22Rv1 (cell line): ENCODE data around the gene ANO2.

Source experiments
- CTCF ChIP-seq: fragments of 450-650 bp; IDR thresholded peaks from 2 replicates; pipeline ENCODE4 v1.5.1; 2017; ENCODE audit warnings: mild to moderate bottlenecking
- ZFX ChIP-seq: fragments of 450-650 bp; IDR thresholded peaks from 2 replicates; pipeline ENCODE4 v1.6.1; 2017; ENCODE audit warnings: antibody characterized with exemption, borderline replicate concordance

DNA sequence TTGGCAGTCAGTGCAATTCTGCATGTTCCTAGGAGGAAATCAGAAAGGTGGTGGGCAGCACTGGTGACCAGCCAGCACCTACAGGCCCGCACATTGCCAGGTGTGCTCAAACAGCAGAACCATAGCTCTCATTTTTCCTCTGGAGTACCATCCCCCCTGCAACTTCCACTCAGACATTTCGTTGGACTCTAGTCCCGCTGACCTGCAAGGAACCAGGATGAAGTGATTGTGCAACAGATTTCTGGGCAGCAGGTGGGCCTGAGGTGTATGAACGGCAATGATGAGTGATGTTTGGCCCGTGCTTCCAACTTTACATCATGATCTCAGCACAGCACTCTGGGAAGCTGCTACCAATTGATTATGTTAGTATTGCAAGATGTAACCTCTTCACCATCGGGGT lies 383.2 kb downstream of the ANO2 start:
- no peak for TF ChIP-seq CTCF
- TF ChIP-seq ZFX, result no peak
